Measurements from ENCODE around the gene VSIG10.
A peak's percentile ranks its signal among the peaks of the same experiment; 100 is the strongest.

The VSIG10 gene

DNA sequence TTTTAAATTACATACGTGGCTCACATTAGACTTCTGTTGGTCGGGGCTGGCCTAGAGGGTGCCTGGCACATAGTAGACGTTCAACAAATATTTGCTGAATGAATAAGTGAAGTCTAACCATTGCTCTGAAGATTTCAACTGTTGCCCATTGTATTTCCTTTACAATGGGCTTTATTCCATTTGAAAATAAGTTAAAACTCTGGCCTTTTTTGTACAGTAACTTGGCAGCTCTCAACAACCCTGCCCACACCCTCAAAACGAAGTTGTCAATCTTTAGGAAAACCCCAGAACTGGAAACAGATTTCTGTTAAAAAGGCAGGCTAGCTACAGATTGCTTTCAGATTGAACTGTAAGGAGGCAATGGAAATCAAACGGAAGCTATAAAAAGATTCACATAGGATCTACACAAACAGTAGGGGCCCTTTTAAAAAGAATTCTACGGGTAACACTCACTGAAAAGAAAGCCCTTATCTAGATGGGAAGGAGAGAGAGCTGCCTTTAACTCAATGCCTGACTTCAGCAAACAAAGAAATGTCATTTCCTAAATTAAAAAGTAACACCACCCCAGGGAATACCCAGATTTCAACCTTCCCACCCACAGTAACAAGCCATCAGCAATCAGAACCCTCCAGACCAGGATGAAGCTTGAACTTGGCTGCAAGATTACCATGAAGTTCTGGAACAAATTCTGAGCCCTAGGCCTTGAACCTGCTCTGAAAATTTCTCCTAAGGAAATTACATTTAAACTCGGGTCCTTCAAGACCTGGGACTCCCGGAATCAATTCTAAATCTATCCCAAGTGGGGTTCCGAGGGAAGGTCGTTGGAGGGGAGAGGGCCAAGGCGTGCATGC is 44.2 kb downstream of the VSIG10 start:
- DNase-seq, result no peak

DNA sequence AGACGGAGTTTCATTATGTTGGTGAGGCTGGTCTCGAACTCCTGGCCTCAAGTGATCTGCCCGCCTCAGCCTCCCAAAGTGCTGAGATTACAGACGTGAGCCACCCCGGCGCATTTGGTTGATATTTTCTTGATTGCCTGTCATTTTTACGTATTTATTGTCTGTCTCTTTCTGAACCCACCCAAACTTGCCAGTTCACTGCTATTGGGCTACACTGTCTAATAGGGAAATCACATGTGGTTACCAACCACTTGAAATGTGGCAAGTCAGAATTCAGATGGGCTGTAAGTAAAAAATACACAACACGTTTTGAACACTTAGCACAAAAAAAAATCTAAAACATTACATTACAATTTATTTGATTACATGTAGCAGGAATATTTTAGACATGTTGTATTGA is 44.9 kb downstream of the VSIG10 start:
- DNase-seq, result no peak

GRCh38 chr12:118058227-118058626 is 45.6 kb downstream of the VSIG10 start:
- DNase-seq, result no peak

GRCh38 chr12:118055865-118056773 is 47.7 kb downstream of the VSIG10 start:
- no peak for DNase-seq

DNA sequence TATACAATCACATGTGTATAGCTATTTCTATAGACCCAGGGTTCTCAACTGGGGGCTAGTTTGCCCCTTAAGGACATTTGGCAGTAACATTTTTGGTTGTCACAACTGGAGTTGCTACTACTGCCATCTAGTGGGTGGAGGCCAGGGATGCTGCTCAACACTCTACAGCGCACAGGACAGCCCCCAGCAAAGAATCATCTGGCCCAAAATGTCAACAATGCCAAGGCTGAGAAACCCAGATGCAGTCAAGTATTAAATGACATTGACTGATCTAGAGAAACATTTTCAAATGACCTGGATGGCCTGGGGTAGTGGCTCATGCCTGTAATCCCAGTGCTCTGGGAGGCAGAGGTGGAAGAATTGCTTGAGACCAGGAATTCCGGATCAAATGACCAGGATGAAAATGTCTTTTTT is 48.7 kb downstream of the VSIG10 start:
- DNase-seq, result peak; percentile 26 to 78 (median 45)

DNA sequence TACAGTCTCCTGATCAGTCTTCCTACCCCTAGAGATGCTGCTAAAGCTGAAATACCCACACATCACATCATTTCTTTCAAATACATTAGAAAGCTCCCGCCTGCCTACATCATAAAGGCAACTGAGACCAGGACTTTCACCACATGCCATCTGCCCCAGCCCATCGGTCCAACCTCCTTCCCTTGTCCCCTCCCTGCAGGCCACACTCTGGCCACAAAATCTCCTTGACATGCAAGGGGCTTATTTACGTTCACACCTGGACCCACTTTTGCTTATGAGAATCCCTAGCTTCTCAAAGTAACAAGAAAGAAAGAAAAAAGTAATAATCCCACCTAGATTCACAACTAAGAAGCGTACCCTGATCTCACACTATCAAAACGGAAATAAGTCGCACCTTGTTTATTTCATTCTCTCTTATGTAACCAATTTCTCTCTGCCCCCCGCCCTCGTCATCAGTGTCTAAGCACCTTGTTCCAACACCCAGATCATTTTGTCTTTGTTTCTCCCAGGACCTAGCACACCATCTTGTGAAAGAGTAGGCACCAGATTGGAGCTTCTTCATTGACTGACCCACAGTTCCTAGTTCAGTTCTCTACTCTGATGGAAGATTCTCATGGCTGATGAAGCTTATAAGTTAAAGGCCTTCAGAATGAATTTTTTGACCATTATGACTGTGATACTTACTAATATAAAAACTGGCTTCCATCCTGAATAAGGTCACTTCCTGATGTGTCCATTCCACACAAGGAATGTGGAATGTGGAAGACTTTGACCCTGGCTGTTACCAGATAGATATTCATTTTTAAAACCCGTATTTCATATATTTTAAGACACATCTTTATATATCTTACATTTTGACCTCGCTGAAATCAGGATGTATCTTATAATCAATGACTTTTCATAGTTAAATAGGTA is 50.5 kb downstream of the VSIG10 start:
- peak in 1 of 5 donors; percentile 11 for DNase-seq

DNA sequence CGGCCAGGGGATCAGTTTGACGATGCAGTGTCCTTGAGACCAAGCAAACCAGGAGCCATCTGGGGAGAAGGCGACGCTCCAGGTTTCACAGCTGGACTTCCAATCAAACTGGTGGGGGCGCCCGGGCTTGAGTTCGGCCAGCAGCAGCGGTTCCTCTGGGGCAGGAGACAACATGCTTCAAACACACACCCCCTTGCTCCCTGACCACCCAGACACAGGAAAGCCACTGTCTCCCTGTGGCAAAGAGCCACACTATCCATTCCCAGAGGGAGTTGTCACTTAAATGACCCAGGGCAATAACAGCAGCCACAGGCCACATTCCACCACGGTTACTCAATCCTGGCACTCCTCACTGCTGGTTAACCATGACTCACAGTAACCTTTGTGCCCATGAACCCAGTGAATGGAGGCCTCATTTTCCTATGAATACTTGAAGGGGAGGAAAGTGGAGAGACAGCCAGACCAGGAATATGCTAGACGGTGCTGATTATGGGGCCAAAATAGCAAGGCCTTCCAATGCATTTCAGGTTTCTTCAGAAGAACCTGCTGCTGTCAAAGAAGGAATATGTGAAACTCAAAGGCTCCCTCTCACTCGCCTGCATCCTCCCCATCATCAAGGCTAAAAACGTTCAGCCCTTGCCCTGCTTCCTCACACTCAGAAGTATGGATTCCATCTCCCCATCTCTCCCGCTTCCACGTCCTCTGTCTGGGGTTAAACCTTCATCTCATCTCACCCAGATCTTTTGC is 51.3 kb downstream of the VSIG10 start:
- no peak for DNase-seq

- no peak for DNase-seq
Measured at GRCh38 chr12:118050972-118051910, 52.6 kb downstream of the VSIG10 start.

DNA sequence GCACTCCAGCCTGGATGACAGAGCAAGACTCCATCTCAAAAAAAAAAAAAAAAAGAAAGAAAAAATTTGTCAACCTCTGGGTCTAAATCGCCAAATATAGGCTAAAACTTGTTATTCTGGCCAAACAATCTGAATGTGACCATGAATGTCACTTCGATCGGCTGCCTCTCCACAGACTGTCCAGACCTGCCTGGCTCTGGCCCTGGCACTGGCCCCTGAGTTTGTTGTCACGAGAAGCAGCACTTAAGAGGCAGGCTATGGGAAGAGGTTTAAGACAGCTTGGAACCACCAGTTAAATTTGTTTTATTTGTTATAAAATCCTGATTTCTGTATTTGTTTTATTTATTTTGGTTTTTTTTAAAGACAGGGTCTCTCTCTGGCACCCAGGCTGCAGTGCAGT is 57.4 kb downstream of the VSIG10 start:
- DNase-seq, result no peak

- no peak for DNase-seq
Measured at GRCh38 chr12:118044577-118044976, 59.2 kb downstream of the VSIG10 start.

DNA sequence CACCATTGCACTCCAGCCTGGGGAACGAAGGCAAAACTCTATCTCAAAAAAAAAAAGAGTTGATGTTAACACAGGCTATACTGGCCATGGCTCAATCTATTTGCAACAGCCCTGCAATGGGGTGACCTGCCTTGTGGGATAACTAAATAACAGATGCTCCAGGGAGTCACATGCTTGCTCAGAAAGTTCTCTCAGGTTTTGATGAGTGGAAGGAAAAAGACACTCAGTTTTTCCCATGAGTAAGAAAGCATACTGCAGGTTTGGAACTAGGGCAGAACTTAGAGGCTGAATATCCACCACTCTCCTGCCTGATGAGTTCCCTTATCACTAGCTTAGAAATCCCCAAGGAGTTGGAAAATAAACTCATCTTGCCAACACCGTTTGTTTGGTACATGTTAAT is 59.7 kb downstream of the VSIG10 start:
- no peak for DNase-seq

GRCh38 chr12:118042091-118042490 is 61.7 kb downstream of the VSIG10 start:
- no peak for DNase-seq

GRCh38 chr12:118038137-118038536 is 65.7 kb downstream of the VSIG10 start:
- DNase-seq, result no peak

- no peak for DNase-seq
Measured at GRCh38 chr12:118036672-118037411, 67.0 kb downstream of the VSIG10 start.

DNA sequence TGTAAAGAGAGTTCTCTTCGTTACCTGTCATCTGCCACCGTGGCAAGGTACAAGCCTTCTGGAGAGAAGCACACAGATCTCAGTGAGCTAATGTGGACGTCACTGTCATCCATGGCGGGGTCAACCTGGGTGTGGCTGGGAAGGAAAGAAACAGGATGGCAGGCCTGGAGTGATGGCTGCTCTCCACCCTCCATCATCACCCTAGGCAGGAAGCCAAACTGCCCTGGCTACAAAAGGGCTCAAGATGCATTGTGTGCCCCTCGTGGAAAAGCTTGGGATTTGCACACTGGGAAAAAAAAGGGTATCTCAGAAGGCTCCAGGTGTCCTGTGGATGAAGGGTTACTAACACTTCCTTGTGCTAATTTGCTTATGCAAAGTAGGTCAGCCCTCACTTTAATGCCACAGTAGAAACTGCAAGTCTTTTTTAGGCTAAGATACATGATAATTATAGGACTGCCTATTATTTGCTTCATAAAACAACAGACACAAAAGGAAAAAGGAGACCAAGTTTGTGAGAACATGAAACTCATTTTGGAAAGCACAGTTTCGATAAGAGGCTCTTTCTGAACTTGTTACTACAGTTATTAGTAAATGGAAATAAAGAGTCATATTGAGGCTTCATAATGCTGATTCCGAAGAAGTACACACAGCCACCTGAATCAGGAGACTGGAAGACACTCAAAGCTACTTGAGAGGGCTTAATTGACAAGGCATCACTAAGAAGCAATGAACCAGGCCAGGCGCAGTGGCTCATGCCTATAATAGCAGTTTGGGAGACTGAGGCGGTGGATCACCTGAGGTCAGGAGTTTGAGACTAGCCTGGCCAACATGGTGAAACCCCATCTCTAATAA is 68.4 kb downstream of the VSIG10 start:
- DNase-seq, result peak in 1 of 5 donors; percentile 74

DNA sequence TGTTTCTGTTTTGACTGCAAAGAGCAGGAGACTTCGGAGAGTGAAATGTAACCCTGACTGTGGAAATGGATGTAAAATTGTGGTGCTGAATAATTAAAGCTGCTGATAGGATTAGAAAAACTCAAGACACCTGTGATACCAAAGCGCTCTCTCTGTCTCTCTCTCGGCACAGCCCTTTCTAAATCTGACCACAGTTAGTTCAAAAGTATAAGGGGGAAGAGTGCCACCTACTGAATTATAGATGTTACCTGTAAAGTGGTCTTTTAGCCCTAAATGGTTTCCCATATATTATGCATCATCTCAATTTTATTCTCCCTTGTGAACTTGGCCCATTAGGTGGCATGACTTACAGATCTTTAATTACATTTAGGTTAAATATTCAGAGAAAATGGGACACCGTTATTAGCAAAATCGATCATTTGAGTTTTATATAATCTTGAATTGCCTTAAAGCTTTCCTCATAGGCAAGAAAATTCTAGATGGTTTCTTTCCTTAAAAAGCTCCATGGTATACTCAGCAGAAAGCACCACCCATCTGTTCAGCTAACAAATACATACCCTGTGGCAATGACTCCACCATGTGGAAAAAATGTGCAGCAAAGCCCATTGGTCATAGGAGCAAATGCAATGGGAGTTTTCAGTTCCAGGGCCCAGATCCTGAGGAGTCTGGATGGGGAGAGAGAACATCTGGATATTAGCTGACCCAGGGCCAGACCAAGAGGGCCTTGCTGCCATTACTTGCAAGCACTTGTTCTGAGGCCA is 69.2 kb downstream of the VSIG10 start:
- DNase-seq, result no peak

- DNase-seq, result no peak
Measured at GRCh38 chr12:118033902-118034301, 69.9 kb downstream of the VSIG10 start.

- DNase-seq, result no peak
Measured at GRCh38 chr12:118033323-118033722, 70.5 kb downstream of the VSIG10 start.
